Adrenal gland (tissue), 5 donors: ENCODE measurements around the gene AMN1.

ENCODE experiments used
- POLR2A ChIP-seq, 2 donors: fragments of 450-650 bp; IDR thresholded peaks; one replicate each; pipeline ENCODE4 v1.6.1; 2017; ENCODE audit warnings: antibody characterized with exemption in 2 of 2, mild to moderate bottlenecking in 2 of 2, moderate library complexity in 1 of 2
- TF ChIP-seq, protein P1 (sequence below), 6 experiments: fragments of 450-650 bp in 4 of 6; fragments of 200-600 bp in 2 of 6; sonication (generic) in 1 of 6; IDR thresholded peaks; 1 replicate in 5 of 6; 2 replicates in 1 of 6; pipeline versions ENCODE4 v1.5.1 to v1.8.0; 2016 to 2021; ENCODE audit warnings: antibody characterized with exemption in 6 of 6, mild to moderate bottlenecking in 2 of 6, moderate library complexity in 1 of 6
- donor health status: DM: no; HTN: no; CAD: no.

DNA sequence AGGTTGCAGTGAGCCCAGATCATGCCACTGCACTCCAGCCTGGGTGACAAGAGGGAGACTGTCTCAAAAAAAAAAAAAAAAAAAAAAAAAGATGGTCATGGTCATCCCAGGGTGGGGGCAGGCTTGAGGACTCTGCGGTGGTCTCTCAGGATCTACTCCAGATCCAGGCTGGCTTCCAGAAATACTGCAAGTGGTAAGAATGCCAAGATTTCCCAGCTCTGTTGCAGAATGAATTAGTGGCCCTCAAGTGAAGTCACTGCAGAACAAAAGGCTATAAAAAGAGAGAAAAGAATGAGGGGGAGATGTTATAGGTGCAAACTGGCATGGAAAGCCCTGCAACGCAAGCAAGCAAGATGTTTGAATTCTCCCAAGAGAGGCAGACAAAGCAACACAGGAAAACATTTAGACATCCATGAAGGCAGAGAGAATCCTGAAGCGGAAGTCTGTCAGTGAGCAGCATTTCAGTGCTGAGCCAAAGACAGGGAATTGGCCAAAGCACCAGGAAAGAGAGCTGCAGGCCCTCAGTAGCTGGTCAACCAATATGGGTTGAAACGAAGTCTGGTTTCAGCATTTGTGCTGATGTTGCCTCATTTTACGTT, 101.3 kb downstream of the AMN1 start:
- TF ChIP-seq, protein P1, sequence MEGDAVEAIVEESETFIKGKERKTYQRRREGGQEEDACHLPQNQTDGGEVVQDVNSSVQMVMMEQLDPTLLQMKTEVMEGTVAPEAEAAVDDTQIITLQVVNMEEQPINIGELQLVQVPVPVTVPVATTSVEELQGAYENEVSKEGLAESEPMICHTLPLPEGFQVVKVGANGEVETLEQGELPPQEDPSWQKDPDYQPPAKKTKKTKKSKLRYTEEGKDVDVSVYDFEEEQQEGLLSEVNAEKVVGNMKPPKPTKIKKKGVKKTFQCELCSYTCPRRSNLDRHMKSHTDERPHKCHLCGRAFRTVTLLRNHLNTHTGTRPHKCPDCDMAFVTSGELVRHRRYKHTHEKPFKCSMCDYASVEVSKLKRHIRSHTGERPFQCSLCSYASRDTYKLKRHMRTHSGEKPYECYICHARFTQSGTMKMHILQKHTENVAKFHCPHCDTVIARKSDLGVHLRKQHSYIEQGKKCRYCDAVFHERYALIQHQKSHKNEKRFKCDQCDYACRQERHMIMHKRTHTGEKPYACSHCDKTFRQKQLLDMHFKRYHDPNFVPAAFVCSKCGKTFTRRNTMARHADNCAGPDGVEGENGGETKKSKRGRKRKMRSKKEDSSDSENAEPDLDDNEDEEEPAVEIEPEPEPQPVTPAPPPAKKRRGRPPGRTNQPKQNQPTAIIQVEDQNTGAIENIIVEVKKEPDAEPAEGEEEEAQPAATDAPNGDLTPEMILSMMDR (IDR thresholded peaks at IDR 0.05): no peak
- TF ChIP-seq POLR2A (IDR thresholded peaks at IDR 0.05): no peak
